ENCODE results near the gene FXYD7.
A peak's percentile ranks its signal among the peaks of the same experiment; 100 is the strongest.
"Not testable (repeated sequence)": the region's sequence is repeated elsewhere in the genome, so short reads cannot be mapped to it uniquely, and the experiment has no call there.

FXYD7 gene

DNA sequence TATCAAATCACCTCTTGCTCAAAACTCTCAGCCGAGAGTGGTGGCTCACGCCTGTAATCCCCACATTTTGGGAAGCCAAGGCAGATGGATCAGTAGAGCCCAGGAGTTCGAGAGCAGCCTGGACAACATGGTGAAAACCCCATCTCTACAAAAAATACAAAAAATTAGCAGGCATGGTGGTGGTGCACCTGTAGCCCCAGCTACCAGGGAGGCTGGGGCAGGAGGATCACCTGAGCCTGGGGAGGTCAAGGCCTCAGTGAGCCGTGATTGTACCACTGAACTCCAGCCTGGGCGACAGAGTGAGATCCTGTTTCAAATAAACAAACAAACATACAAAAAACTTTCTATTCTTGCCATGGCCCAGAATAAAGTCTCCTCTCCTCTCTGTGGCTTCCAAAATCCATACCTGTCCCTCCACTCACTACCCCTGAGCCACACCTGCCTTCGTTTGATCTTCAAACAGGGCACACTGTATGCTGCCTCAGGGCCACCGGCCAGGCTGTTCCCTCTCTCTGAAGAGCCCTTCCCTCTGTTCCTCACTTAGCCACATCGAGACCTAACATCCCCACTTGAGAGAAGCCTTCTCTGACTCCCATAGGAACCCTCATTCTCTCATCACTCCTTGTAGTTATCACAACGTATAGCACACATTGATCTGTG, 14.5 kb upstream of the FXYD7 start:
- DNase-seq: no peak

DNA sequence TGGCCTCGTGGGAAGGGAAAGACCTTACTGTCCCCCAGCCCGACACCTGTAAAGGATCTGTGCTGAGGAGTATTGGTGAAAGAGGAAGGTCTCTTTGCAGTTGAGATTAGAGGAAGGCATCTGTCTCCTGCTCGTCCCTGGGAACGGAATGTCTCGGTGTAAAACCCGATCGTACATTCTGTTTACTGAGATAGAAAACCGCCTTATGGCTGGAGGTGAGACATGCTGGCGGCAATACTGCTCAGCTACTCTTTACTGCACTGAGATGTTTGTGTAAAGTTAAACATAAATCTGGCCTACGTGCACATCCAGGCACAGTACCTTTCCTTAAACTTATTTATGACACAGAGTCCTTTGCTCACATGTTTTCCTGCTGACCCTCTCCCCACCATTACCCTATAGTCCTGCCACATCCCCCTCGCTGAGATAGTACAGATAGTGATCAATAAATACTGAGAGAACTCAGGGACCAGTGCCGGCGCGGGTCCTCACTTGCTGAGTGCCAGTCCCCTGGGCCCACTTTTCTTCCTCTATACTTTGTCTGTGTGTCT, 13.3 kb upstream of the FXYD7 start:
- not testable (repeated sequence) for DNase-seq

DNA sequence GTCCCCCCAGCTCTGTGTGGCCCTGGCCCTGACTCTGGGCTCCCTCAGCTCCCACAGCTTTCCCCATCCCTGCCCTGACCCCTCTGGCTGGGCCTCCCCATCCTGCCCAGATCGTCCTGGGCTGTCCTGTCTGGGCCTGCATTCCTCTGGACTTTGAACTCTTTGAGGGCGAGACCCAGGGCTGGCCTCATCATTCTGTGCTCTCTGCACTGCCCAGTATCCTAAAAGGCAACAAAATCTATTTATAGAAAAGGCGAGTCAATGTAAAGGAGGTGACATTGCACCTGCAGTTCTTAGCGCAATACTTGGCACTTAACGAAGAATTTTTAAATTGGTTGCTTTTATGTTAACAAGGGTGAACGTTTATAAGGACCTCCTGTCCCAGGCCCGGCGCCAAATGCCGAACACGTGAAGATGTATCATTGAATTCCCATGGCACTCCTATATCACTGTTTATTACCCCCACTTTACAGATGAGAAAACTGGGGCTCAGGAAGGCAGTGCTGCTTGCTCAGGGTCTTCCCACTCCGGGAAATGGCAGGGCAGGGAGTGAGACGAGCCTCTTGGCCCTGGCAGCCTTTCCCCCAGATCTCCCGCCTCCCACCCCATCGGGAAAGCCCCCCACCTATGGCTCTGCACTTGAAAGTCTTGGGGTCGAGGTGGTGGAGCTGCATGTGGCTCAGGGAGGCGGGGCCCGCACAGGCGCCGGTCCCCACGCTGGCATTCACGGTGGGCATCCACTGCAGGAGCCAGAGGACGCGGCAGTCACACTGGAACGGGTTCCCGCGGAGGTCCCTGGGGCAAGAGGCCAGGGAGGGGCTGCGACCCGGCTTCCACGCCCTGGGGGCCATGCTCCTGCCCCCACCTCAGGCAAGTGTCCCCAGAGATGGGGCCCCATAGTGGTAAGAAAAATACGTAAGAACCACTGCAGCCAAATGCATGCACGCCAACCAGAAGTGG, 12.0 kb upstream of the FXYD7 start:
- DNase-seq: no peak

DNA sequence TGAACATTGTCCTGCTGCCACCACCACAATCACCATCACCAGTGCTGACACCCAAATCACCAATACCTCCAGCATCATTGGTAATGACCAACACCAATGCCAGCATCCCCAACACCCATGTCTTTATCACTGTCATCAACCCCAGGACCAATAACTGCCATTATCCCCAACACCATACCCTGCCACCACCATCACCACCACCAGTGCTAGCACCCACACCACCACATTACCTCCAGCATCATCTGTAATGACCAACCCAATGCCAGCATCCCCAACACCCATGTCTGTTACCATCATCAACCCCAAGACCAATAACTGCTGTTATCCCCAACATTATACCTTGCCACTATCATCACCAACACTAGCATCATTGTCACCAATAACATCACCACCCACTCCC, 10.8 kb upstream of the FXYD7 start:
- DNase-seq: no peak

DNA sequence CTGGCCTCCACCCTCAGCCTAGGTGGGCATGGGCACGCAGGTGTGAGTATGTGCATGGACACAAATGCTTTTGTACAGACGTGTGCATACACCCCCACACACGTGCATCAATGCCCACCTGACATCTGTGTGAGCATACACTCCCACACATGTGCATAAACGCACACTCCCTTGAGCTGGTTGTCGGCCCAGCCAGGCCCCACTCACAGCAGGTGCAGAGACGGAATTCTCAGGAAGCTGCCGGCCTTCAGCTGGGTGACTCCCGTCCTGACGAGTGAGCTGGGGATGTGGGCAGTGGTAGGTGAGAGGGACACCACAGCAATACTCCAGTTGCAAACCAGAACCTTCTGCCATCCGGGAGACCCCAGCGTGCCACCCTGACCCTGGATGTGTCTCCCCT, 9.2 kb upstream of the FXYD7 start:
- no peak for DNase-seq

DNA sequence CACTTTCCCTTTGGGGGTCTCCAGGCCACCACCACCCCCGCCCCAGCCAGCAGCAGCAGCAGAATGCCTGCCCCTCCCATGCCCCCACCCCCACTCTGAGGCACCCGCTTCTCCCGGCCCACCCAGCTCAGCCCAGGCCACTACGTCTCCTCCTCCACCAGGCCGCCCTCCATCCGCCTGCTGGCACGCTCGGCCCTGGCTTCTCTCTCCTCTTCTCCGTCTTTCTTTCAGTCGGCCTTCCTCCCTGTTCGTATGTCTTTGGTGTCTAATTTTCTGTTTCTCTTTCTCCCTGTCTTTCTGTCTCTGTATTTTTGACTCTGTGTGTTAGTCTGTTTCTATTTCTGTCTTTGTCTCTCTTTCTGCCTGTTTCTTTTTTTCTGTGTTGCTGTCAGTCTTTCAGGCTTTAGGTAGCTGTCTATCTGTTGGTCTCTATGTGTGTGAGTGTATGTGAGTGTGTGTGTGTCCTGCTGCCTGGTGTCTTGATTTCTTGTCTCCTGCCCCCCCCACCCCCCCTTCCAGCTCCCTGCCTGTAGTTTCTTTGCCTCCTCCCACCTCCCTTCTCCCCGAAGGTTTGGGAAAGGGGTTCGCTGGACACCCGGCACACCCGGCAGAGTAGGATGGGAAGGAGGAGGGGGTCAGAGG, 8.3 kb upstream of the FXYD7 start, which contains the start of gene LGI4:
Gene LGI4 (minus strand): TSS at position 459 of the 642 bp plus-strand sequence. CDS start 379 bp downstream, at position 80.
- no peak for DNase-seq

DNA sequence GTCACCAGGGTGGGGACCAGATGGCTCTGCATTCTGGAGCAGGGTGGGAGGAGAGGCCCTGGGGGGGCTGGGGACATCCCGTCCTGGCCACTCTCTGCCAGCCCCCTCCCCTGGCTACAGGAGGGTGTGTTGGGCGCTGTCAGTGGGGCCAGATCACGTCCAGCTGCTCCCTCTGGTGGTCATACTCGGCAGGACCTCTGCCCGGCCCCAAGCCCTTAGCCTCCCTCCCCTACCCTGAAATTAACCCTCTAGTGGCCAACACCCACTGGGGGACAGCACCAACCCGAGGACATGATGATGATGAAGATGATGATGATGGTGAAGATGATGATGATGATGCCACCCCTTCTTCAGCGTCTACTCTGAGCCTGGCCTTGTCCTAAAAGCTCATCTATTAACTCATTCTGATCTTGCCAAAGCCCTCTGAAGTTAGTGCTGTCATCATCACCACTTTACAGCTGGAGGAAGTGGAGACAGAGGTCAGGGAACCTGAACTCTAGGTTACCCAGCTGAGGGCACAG, 7.6 kb upstream of the FXYD7 start:
- DNase-seq: peak; percentile 71

DNA sequence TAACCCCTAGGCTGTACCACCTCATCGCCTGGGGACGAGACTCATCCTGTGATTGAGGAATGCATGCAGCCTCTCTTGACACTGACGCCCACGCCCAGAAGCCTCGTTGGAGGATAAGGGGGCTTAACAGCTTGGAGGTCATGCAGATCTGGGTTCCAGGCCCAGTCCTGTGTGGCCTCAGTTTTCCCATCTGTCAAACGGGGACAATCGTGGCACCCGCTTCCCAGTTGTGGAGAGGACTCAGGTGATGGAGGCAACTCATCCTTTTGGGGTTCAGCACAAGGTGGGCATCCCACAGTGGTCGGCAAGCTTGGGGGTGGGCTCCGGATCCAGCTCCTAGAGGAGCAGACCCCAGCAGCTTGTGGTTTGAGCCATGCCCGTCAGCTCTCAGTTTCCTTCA, 6.8 kb upstream of the FXYD7 start:
- DNase-seq: no peak

DNA sequence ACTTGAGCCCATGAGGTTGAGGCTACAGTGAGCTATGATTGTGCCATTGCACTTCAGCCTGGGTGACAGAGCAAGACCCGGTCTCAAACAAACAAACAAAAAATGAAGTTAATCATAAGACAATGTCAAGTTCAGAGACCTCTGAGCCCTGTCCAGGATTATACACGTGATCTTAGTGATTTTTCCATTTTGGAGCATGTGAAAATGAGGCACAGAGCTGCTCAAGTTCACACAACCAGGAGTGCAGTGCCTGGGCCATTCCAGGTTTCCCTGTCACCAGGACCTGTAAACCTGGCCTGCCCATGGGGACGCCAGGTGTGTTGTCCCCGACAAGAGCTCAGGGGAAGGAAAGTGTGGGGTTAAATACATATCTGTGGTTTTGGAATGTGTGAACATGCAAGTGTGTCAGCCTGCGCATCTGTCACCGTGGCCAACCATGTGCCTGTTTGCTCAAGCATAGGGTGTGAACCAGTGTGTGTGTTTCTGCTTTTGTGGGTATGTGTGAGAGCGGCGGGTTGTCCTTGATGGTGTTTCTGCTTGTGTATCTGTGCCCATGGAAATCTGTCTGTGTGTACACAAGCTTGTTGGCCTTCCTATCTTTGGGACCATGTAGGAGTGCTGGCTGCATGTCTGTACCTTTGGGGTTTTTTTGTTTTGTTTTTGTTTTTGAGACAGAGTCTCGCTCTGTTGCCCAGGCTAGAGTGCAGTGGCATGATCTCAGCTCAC, 5.9 kb upstream of the FXYD7 start:
- DNase-seq: no peak

DNA sequence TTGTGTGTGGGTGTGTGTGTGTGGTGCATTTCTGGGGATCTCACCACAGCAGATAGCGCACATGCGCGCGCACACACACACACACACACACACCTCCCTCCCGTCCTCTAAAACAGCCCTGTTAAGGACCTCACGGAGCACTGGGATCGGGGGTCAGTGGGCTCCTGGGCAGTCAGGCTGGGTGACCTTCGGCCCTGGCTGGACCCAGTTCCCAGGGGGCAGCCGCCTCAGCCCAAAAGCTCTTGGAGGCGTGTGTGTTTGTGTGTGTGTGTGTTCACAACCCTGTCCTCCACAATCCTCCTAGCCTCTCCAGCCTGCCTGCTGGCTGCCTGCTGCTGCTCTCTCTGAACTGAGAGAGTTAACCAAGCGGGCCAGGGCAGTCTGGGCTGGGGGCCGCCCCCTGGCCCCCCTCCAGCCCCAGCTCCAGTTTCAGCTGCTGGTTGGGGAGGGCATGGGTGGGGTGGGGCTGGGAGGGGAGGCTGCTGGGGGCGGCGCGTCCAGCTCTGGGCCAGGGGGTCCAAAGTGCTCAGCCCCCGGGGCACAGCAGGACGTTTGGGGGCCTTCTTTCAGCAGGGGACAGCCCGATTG, 4.7 kb upstream of the FXYD7 start, which contains the start of gene FXYD1:
Gene FXYD1 (plus strand): TSS at position 520 of the 588 bp plus-strand sequence. CDS start 1,256 bp downstream, outside the sequence.
- no peak for DNase-seq

DNA sequence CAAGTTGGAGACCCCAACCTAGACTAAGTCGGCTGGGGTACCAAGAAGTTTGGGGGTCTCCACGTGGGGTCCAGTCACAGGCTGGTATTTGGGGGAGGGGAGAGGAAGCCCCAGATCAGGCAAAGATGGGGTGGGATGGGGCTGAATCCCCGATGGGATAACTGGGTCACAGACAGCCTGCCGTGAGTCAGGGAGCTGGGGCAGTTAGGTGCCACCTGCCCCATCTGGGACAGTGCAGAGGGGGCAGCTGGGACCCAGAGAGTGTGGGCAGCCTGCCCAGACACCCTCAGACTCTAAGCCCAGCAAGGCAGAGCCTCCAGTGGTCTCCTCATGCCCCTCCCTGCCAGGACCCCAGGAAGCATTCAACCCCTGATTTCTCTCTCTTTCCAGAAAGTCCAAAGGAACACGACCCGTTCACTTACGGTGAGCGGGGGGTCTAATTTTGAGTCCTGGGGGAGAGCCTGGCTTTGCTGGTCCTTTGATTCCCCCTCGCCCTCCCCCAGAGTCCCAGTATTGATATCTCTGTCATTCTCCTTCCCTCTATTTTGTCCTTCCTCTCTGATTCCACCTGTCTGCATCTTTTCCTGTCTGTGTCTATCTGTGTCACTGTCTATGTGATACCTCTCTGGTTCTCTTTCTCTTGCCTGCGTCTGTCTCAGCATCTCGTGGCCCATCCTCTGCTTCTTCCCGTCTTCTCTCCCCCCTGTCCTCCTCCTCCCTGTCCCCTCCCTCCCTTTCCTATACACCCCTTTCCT, 2.7 kb upstream of the FXYD7 start:
- DNase-seq: no peak

DNA sequence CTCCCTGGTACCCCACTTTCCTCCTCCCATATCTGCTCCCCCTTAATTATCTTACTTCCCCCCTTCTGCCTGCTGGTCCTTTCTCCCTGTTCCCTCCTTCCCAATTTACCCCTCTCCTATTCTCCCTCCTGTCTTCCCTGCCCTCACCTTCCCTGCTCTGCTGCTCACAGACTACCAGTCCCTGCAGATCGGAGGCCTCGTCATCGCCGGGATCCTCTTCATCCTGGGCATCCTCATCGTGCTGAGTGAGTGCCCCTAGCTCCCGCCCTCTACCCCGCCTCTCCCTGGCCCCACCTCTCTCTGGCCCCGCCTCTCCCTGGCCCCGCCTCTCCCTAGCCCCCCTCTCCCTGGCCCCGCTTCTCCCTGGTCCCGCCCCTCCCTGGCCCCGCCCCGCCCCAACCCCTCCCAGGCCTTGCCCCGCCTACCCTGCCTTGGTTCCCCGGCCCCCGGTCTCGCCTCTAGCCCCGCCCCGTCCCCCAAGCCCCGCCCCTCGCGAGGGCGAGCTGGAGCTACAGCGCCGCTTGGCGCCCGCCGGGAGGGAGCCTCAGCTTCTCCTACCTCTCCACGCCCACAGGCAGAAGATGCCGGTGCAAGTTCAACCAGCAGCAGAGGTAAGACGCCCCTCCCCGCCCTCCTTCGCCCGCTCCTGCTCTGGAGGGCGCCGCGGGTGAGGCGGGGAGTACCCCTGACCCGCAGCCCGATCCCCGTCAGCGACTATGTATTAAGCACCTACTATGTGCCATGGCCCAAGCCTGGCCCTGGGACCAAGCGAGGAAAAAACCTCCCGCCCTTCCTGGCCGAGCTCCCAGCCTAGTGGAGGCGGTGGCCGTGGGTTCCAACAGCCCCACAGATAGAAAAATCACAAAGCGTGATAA, 1.9 kb upstream of the FXYD7 start:
- DNase-seq: peak; percentile 99

DNA sequence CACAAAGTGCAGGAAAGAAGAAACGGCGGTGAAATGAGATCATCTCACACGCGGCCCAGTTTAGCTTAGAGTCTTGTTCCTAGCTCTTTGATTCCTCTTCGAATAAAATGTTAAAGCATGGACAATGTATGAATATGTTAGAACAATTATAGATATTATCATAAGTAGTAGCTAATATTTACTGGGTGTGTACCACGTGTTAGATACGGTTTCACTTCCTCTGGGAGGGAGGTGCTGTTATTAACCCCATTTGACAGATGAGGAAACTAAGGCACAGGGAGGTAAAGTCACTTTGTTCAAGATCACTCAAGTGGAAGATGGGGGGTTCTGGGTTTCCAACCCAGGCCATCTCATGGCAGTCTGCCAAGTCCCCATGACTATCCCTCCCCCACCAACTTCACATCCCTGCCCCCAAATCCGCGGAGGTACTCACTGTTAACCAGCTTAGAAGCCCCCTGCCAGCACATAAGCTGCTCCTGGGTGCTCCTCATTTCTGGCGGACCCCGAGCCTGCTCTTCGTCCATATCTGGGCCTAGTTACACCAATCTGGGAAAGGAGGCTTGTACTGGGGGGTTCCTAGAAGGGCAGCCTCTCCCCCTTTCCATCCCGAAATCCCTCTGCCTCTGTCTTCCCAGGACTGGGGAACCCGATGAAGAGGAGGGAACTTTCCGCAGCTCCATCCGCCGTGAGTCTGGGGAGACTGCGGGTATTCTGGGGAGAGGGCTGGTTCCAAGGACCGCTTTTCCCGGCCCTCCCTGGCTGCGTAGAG, 1.0 kb upstream of the FXYD7 start:
- peak; percentile 23 for DNase-seq

DNA sequence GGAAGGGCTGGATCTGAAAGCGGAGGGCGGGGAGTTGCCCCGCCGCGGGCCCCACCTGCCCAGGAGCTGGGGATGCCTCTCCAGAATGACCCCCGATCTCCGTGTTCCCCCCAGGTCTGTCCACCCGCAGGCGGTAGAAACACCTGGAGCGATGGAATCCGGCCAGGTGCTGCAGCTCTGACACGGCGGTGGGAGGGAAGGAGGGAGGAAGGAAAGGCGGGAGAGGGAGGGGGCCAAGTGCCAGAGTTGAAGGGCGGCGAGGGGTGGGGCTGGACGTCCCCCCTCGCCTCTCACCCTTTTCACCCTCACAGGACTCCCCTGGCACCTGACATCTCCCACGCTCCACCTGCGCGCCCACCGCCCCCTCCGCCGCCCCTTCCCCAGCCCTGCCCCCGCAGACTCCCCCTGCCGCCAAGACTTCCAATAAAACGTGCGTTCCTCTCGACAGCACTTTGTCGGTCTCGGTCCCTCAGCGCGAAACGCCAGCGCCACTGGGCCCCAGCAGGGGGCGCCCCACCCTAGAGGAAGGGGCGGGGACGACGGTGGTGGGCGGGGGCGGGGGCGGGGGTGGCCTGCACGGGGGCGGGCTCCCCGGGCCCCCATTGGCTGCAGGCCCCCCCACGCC, 337 bp upstream of the FXYD7 start:
- DNase-seq: peak; percentile 82

DNA sequence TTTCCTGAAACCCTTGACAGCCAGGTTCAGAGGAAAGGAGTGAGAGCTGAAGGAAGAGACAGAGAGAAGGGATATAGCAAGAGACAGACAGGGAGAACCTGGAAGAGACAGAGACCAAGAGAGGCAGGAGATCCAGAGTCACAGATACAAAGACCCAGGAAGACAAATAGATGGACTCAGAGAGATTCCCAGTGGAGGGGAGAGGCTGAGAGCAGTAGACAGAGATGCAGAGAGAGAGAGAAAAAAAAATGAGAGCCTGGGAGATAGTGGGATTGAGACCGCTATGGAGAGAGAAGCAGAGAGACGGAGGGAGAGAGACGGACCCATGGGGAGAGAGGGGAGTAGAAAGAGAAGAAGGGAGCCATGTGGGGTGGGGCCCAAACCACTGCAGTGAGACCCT, 763 bp downstream of the FXYD7 start:
- no peak for DNase-seq

DNA sequence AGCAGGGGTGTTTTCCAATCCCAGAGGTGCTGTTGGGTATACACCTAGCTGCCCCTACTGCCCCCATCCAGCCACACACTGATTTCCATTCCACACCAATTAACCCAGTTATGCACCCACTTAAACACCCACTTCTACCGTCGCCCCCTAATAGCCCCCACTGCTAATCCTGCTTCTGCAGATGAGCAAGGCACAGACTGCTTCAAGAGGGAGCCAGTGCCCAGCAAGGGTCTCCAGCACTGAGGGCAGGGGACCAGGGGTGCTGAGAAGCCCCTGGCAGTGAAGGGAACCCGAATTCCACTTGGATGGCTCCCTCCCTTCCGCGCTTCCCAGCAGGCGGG, 1.2 kb downstream of the FXYD7 start:
- no peak for DNase-seq

DNA sequence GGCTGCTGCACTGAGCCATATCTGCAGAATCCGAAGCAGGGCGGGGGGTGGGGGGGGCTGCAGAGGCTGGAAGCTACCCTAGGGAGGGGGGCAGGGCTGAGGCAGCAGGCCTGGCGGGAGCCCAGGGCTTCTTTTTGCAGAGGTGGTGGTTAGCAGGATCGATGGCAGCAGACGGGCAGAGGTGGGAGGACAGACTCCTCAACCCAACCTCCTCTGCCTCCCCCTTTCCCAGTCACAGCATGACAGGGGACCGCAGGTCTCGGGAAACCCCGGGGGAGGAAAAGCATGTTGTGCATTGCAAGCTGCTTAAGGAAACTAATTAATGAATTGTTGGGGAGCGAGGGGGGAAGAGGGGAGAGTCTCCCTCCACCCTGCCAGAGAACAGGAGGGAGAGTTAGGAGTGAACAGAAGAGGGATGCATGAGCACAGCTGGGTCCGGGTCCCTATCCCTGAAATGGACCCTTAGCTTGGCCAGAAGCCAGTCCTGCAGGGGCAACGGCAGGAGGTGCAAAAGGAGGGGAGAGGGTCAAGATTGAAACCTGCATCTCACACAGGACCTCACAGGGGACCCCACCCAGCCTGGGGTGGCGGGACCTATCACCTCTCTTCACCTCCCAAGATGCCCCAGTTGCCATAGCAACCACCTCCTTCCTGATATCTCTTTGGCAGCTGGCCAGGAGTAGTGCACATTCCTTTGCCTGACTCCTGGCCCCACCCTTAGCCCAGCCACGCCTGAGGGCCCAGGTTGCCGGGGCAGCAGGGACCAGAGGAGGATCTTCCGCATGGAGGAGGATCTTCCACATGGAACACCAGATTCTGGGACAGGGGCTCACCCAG, 1.8 kb downstream of the FXYD7 start:
- peak; percentile 69 for DNase-seq

Data from CD4-positive, alpha-beta T cell treated with Interleukin-17A for 4 hours (primary cell).